ENCODE data around the gene WDR59. TPM values are rescaled to one million over a fixed set of nuclear protein-coding genes. Genes with fewer than 3 reads are reported as not detected.

The WDR59 gene
- total and polyA plus RNA-seq, 2 donors (not counting 3 experiments of a cell fraction or from before 2014, with no cell fraction given), result 51.1 to 60.0 TPM

DNA sequence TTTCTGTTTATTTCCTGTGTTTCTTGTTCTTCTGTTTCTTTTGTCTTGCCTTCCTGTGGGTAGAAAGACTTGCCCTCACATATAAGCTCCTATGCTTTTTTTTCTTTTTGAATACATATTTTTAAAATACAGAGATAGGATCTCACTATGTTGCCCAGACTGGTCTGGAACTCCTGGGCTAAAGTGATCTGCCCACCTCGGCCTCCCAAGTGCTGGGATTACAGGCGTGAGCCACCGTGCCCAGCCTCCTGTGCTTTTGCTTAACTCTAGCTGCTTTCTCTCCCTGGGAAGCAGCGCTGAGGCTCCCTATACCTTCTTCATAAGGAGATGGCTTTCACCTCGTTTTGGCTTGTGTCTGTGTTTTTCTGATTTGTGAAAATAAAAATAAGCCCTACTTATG is 116.9 kb downstream of the WDR59 start:
- Histone ChIP-seq H3K9ac (replicated peaks; ENCODE audit: extremely low read depth, insufficient read depth, low read length) (peak overlapping the region; percentile 47), H4K20me1 (replicated peaks; ENCODE audit: control insufficient read depth, extremely low read depth, insufficient read depth, low read length) (no peaks in the 10 kb centered on the region), H3K9me3 (replicated peaks; ENCODE audit: control insufficient read depth, insufficient read depth, low read length) (no peaks in the 10 kb centered on the region), H3K36me3 (ENCODE audit: control insufficient read depth in 2 of 2, extremely low read depth in 1 of 2, insufficient read depth in 2 of 2, low read length in 2 of 2) (no peaks in the 10 kb centered on the region), H3K79me2 (ENCODE audit: control insufficient read depth, insufficient read depth, low read length) (no peaks in the 10 kb centered on the region), H2AFZ (ENCODE audit: low read depth, low read length) (peak overlapping the region; percentile 76), H3K27me3 (ENCODE audit: control insufficient read depth in 2 of 2, insufficient read depth in 2 of 2, low read length in 2 of 2) (no peaks in the 10 kb centered on the region), H3K9me1 (replicated peaks; ENCODE audit: control insufficient read depth, extremely low read depth, insufficient read depth, low read length) (no peaks in the 10 kb centered on the region), H3K4me1 (ENCODE audit: control insufficient read depth, extremely low read depth, insufficient read depth, low read length) (peaks cover 17% of the 10 kb centered on the region), H3K27ac (ENCODE audit: insufficient read depth, low read depth, low read length) (peak overlapping the region; percentile 89), H3K4me2 (ENCODE audit: insufficient read depth, low read length) (peak overlapping the region; percentile 82), H3K4me3 (replicated peaks in 1 of 3; ENCODE audit: insufficient read depth in 1 of 3, low read depth in 1 of 3, low read length in 3 of 3) (peak overlapping the region in 1 of 3 experiments; percentile 35)
- TF ChIP-seq POLR2A (IDR thresholded peaks at IDR 0.05; ENCODE audit: low read depth, low read length) (no peak), EZH2 (IDR thresholded peaks at IDR 0.05; ENCODE audit: borderline replicate concordance, low read depth, low read length, severe bottlenecking) (no peak), FOS (IDR thresholded peaks at IDR 0.05; ENCODE audit: borderline replicate concordance, insufficient read depth, low read length) (no peak), GATA2 (IDR thresholded peaks at IDR 0.05; ENCODE audit: insufficient read depth, insufficient read length, low read depth, low read length) (no peak), JUN (IDR thresholded peaks at IDR 0.05; ENCODE audit: borderline replicate concordance, insufficient read depth, insufficient read length, low read depth) (no peak), POLR2AphosphoS5 (IDR thresholded peaks at IDR 0.05; ENCODE audit: insufficient read depth, low read depth, low read length) (no peak)
- TF ChIP-seq, protein P1, sequence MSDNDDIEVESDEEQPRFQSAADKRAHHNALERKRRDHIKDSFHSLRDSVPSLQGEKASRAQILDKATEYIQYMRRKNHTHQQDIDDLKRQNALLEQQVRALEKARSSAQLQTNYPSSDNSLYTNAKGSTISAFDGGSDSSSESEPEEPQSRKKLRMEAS (IDR thresholded peaks at IDR 0.05; ENCODE audit: insufficient read depth, insufficient read length), result no peak
- TF ChIP-seq, protein P2, sequence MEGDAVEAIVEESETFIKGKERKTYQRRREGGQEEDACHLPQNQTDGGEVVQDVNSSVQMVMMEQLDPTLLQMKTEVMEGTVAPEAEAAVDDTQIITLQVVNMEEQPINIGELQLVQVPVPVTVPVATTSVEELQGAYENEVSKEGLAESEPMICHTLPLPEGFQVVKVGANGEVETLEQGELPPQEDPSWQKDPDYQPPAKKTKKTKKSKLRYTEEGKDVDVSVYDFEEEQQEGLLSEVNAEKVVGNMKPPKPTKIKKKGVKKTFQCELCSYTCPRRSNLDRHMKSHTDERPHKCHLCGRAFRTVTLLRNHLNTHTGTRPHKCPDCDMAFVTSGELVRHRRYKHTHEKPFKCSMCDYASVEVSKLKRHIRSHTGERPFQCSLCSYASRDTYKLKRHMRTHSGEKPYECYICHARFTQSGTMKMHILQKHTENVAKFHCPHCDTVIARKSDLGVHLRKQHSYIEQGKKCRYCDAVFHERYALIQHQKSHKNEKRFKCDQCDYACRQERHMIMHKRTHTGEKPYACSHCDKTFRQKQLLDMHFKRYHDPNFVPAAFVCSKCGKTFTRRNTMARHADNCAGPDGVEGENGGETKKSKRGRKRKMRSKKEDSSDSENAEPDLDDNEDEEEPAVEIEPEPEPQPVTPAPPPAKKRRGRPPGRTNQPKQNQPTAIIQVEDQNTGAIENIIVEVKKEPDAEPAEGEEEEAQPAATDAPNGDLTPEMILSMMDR (IDR thresholded peaks at IDR 0.05; ENCODE audit: extremely low read depth in 1 of 2, insufficient read depth in 1 of 2, low read depth in 1 of 2, low read length in 2 of 2), result no peak
- FAIRE-seq, result no peak
- DNase-seq (ENCODE audit: low read depth, low spot score), result no peak
- POLR2A ChIA-PET, result no interaction called here
- intact Hi-C loops (cut with micrococcal nuclease), result loop anchor here (1.0 kb wide), 1 partner anchor 243 kb away; no protein-coding TSS in a partner anchor
- CTCF ChIA-PET, result interaction anchor here (0.7 to 1.3 kb wide), 3 partner anchors 57 to 163 kb away, joined by 3 to 5 read pairs (median 3); no protein-coding TSS in a partner anchor
- dilution Hi-C loops (cut with MboI; ENCODE audit: extremely low pct_ligation_motif_present, low sequenced_read_pairs), result no loop called here
- TSS peak; percentile 99 for BruUV-seq (replicated peaks)
